Measurements from ENCODE around the gene ARHGEF12.

DNA sequence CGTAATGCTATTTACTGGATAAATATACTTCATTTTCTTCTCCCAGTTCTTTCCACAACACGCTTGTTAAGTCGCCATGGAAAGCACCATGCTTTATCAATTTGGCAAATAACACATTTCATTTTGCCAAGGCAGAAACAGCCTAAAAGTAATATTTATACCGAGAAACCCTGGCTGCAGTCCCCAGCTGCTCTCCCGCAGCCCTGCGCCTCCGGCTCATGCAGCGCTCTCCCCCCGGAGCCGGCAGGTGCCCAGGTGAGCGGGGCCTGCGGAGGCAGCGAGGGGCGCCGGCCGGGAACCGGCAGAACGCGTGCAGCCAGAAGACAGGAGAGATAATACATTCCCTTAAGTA is 681 bp upstream of the ARHGEF12 start:
- TF ChIP-seq EZH2 (IDR thresholded peaks at IDR 0.05) (no peak), POLR2AphosphoS5 (IDR thresholded peaks at IDR 0.05; ENCODE audit: borderline replicate concordance, low read depth, low read length) (no peak)

All from SK-N-MC (cell line).